ENCODE results near the gene LNPEP.

GRCh38 chr5:97067296-97067850, 131.5 kb downstream of the LNPEP start:
- TF ChIP-seq CTCF (IDR thresholded peaks at IDR 0.05; ENCODE audit: borderline replicate concordance, extremely low read depth, low read length, poor library complexity, severe bottlenecking): no peak
- TF ChIP-seq EZH2 (IDR thresholded peaks at IDR 0.05; ENCODE audit: borderline replicate concordance, low read depth, low read length, severe bottlenecking): no peak
